SK-N-MC (cell line): ENCODE measurements around the gene POLR1A.

Experiments
- DNase-seq: peaks from one replicate; pipeline ENCODE4 v3.0.0-alpha.2; 2011; ENCODE audit warnings: low read depth, low spot score
- H3K27ac ChIP-seq: fragments of 200-600 bp; sonication (generic); 2 replicates; pipeline ENCODE4 v1.5.1; 2016; ENCODE audit warnings: mixed run types
- H3K36me3 ChIP-seq: fragments of 200-600 bp; sonication (generic); 2 replicates; pipeline ENCODE4 v1.6.1; 2017; ENCODE audit warnings: antibody characterized with exemption, low read length, mixed read lengths; ENCODE audit not compliant: insufficient read depth
- H3K4me3 ChIP-seq: fragments of 200-600 bp; sonication (generic); 2 replicates; pipeline ENCODE4 v1.5.1; 2016
- H3K9ac ChIP-seq: fragments of 200-600 bp; sonication (generic); 2 replicates; pipeline ENCODE4 v1.8.0; 2017; ENCODE audit warnings: mixed run types, mixed read lengths; ENCODE audit not compliant: insufficient read length
- H3K9me3 ChIP-seq: fragments of 200-600 bp; sonication (generic); 2 replicates; pipeline ENCODE4 v1.6.1; 2017; ENCODE audit warnings: low read depth, mild to moderate bottlenecking, antibody characterized with exemption, low read length, moderate library complexity, mixed read lengths
- EZH2 ChIP-seq: fragments of 200-600 bp; sonication (generic); IDR thresholded peaks from one replicate; pipeline ENCODE4 v1.6.1; 2017; ENCODE audit warnings: antibody characterized with exemption
- FOXP2 ChIP-seq: optimal IDR thresholded peaks from 2 replicates; pipeline ENCODE3; 2011; ENCODE audit warnings: mild to moderate bottlenecking, moderate library complexity; ENCODE audit not compliant: insufficient read depth; ENCODE audit errors: extremely low read length, control extremely low read depth
- POLR2AphosphoS5 ChIP-seq: IDR thresholded peaks from 2 replicates; pipeline ENCODE4 v1.6.1; 2012; ENCODE audit warnings: mild to moderate bottlenecking, low read depth, low read length, borderline replicate concordance

Gene POLR1A

DNA sequence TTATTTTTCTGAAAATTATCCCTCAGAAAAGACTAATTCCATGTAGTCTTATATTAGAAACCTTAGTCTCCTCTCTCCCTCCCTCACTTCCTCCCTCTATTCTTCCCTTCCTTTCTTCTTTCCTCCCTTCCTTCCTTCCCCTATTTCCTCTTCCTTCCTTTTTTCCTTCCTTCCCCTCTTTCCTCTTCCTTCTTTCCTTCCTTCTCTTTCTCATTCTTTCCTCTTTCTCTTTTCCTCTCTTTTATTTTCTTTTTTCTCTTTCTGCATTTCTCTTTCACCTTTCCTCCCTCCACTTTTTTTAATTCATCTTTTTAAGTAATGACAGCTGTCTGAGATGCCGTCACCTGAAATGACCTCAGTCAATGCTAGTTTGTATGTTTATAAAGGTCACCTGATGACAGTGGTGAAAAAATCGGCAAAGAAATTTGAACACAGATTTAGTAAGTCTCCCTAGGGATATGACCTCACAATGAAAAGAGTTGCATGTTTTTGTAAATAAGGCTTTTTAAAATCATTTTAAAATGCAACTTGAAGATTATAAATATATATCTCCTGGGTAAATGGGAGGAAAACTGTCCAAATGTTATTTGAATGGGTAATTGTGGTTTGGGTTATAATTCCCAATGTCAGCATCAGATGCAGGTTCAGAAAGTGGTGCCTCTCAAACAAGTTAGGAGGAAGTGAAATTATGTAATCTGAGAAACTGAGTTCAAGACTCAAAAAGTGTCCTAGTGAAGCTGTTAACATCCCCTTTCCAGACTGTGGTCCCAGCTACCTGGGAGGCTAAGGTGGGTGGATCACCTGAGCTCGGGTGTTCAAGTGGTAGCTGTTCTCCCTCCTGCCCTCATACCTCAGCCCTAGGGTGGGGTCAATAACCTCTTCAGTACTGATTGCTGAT lies 126.6 kb downstream of the POLR1A start:
- Histone ChIP-seq H3K27ac (no peak overlapping the region), H3K36me3 (no peaks in the 10 kb centered on the region), H3K9me3 (no peaks in the 10 kb centered on the region), H3K9ac (no peak overlapping the region), H3K4me3 (no peak overlapping the region)
- DNase-seq: no peak
- no peak for TF ChIP-seq FOXP2
- no peak for TF ChIP-seq POLR2AphosphoS5
- TF ChIP-seq EZH2: no peak

DNA sequence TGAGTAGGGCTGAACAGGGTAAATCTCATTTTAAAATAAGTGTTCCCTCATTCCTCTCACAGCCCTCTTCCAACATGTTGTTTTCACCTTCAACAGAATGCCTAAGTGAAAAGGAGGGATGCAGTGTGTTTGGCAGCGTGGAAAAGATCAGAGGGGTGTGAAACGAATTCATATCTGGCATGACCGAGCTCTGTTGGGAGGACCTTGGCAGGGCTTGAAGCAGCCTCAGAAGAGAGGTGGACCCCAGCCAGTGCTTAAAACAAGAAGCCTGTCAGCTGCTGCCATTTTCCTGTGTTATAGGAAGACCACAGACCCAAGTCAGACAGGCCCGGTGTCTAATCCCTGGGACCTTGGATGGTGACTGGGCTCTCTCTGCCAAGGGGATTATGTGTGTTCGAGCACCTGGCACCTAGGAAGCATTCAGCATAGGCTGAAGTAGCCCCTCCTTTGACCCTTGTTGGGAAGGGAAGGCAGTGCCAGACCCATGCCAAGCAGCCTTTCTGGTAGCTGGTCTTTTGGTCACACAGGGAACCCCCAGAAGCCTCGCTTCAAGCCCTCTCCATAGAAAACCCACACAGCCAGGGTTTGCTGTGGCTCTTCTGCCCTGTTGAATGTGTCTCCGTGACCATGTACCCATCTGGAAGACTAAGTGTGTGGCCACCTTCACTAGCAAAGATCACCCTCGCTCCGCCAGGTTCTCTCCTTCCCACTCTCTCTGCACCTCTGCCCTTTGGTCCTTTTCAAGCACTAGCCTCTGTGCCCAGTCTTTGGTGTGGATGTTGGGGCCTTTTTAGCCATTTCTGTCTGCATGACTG lies 129.4 kb downstream of the POLR1A start:
- no peak overlapping the region for H3K9ac ChIP-seq
- H3K4me3 ChIP-seq: no peak overlapping the region
- no peaks in the 10 kb centered on the region for H3K36me3 ChIP-seq
- no peak for DNase-seq
- no peaks in the 10 kb centered on the region for H3K9me3 ChIP-seq
- H3K27ac ChIP-seq: no peak overlapping the region
- no peak for TF ChIP-seq FOXP2
- no peak for TF ChIP-seq EZH2
- TF ChIP-seq POLR2AphosphoS5: no peak

DNA sequence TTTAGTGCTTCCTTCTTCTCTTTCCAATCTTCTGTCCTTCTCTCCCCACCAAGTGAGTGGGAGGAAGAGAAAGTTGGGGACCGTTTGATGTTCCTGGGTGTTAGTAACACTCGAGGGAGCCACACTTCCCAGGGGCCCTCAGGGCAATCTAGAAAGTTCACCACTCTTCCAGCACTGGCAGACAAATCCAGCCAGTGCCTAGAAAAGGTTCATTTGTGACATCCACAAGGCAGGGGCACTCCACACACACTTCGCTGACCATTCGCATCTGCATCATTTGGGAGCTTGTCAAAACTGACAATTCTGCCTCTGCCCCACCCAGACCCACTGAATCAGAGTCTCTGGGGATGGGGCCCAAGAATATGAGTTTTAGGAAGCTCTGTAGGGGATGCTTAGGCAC lies 130.1 kb downstream of the POLR1A start:
- DNase-seq: no peak
- TF ChIP-seq POLR2AphosphoS5 (no peak), FOXP2 (no peak), EZH2 (no peak)
- H3K27ac ChIP-seq: no peak overlapping the region

DNA sequence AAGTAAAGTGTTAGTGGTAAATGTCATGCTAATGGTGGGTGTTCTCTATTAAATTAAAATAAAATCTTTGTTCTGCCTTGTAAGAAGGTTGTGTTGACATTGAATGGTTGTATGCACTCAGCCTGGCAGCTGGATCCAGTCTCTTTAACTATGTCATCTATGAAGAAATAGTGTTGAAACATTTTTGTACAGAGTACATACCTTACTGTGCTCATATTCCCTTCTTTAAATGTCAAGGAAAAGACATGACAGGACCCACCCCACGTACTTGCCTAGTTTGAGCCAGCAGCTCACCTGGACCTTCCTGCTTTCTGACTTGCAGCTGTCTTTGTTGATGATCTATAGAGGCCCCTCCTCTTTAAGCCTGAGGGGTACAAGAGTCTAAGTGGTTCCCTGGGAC lies 131.3 kb downstream of the POLR1A start:
- no peak for DNase-seq
- Histone ChIP-seq H3K4me3 (no peak overlapping the region), H3K9me3 (no peaks in the 10 kb centered on the region), H3K27ac (no peak overlapping the region), H3K9ac (no peak overlapping the region), H3K36me3 (no peaks in the 10 kb centered on the region)
- TF ChIP-seq POLR2AphosphoS5 (no peak), EZH2 (no peak), FOXP2 (no peak)

More for the DNA sequence above, 130.1 kb downstream of the POLR1A start:
- Histone ChIP-seq H3K36me3 (no peaks in the 10 kb centered on the region), H3K4me3 (no peak overlapping the region), H3K9ac (no peak overlapping the region), H3K9me3 (no peaks in the 10 kb centered on the region)

DNA sequence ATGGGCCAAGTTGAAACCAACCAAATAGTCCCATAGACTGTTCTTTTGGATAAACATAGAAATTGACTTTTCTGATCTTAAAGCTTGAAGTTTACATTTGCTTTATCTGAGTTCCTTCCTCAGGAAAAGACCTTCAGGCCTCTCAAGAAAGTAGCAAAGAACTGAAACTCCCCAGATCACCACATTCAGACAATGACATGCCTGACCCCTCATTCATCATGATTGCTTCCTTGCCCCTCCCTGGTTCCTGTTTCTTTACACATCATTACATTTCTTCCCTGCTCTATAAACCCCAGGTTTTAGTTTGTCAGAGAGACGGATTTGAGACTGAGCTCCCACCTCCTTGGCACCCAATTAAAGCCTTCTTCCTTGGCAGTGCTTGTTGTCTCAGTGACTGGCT lies 133.3 kb downstream of the POLR1A start:
- Histone ChIP-seq H3K4me3 (no peak overlapping the region), H3K9me3 (no peaks in the 10 kb centered on the region), H3K36me3 (no peaks in the 10 kb centered on the region), H3K27ac (no peak overlapping the region), H3K9ac (no peak overlapping the region)
- DNase-seq: no peak
- TF ChIP-seq EZH2: no peak
- TF ChIP-seq FOXP2: no peak
- TF ChIP-seq POLR2AphosphoS5: no peak

DNA sequence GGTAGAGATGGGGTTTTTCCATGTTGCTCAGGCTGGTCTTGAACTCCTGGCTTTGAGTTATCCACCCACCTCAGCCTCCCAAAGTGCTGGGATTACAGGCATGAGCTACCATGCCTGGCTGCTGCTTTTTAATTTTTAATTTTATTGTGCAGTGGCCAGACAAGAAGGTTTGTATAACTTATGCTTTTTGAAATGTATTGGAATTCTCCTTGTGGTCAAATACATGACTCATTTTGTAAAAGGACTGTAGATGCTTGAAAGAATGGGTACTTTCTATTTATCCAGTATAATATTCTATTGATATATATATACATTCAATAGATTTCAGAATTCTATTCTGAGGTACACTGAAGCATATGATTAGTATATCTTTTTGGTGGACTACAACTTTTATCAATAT lies 134.3 kb downstream of the POLR1A start:
- no peak overlapping the region for H3K9ac ChIP-seq
- no peaks in the 10 kb centered on the region for H3K36me3 ChIP-seq
- H3K27ac ChIP-seq: no peak overlapping the region
- H3K4me3 ChIP-seq: no peak overlapping the region
- DNase-seq: no peak
- no peaks in the 10 kb centered on the region for H3K9me3 ChIP-seq
- TF ChIP-seq POLR2AphosphoS5 (no peak), FOXP2 (no peak), EZH2 (no peak)
